ENCODE measurements around the gene FAM161B.
"Not testable (repeated sequence)": the region's sequence is repeated elsewhere in the genome, so short reads cannot be mapped to it uniquely, and the experiment has no call there.

DNA sequence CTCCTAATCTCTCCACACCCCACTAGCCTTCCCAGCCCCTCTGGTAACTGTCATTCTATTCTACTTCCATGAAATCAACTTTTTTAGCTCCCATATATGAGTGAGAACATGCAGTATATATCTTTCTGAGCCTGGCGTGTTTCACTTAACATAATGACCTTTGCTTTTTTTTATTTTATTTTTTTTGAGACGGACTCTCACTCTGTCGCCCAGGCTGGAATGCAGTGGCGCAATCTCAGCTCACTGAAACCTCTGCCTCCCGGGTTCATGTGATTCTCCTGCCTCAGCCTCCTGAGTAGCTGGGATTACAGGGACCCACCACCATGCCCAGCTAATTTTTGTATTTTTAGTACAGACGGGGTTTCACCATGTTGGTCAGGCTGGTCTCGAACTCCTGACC lies 38.8 kb upstream of the FAM161B start:
- TF ChIP-seq, protein P1, sequence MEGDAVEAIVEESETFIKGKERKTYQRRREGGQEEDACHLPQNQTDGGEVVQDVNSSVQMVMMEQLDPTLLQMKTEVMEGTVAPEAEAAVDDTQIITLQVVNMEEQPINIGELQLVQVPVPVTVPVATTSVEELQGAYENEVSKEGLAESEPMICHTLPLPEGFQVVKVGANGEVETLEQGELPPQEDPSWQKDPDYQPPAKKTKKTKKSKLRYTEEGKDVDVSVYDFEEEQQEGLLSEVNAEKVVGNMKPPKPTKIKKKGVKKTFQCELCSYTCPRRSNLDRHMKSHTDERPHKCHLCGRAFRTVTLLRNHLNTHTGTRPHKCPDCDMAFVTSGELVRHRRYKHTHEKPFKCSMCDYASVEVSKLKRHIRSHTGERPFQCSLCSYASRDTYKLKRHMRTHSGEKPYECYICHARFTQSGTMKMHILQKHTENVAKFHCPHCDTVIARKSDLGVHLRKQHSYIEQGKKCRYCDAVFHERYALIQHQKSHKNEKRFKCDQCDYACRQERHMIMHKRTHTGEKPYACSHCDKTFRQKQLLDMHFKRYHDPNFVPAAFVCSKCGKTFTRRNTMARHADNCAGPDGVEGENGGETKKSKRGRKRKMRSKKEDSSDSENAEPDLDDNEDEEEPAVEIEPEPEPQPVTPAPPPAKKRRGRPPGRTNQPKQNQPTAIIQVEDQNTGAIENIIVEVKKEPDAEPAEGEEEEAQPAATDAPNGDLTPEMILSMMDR (IDR thresholded peaks at IDR 0.05) = not testable (repeated sequence)
- not testable (repeated sequence) for TF ChIP-seq POLR2A (IDR thresholded peaks at IDR 0.05)
